Right kidney (tissue), 9 donors: ENCODE data around the gene TMEM259.

Source experiments
- DNase-seq: peaks from one replicate; pipeline ENCODE4 v3.0.0-alpha.2; 2016
- long read RNA-seq, 8 donors: transcript quantifications; one replicate each; lab custom pipeline, GENCODE V29; 2026

Gene TMEM259
- long read RNA-seq, donor 1, transcript TMEM259-202 (11 exons, 2,748 nt), result minor isoform, 10 of 76 reads
- long read RNA-seq, donor 1, transcript TMEM259-208 (1 exons, 1,637 nt), result major isoform, 26 of 76 reads
- long read RNA-seq, donor 1, partial matches to known transcripts, result 28 of 76 reads
- long read RNA-seq, donor 1, other reads (novel, unspliced or antisense), result 9 of 76 reads
- long read RNA-seq, donor 2, transcript TMEM259-202 (11 exons, 2,748 nt), result minor isoform, 9 of 41 reads
- long read RNA-seq, donor 2, transcript TMEM259-208 (1 exons, 1,637 nt), result major isoform, 10 of 41 reads
- long read RNA-seq, donor 2, partial matches to known transcripts, result 22 of 41 reads
- long read RNA-seq, donor 2, other reads (novel, unspliced or antisense), result 0 of 41 reads
- long read RNA-seq, donor 3, transcript TMEM259-208 (1 exons, 1,637 nt), result major isoform, 6 of 30 reads
- long read RNA-seq, donor 3, partial matches to known transcripts, result 16 of 30 reads
- long read RNA-seq, donor 3, other reads (novel, unspliced or antisense), result 5 of 30 reads
- long read RNA-seq, donor 4, transcript TMEM259-208 (1 exons, 1,637 nt), result major isoform, 18 of 122 reads
- long read RNA-seq, donor 4, transcript TMEM259-202 (11 exons, 2,748 nt), result minor isoform, 9 of 122 reads
- long read RNA-seq, donor 4, partial matches to known transcripts, result 90 of 122 reads
- long read RNA-seq, donor 4, other reads (novel, unspliced or antisense), result 5 of 122 reads
- long read RNA-seq, donor 5, transcript TMEM259-208 (1 exons, 1,637 nt), result major isoform, 29 of 118 reads
- long read RNA-seq, donor 5, transcript TMEM259-202 (11 exons, 2,748 nt), result minor isoform, 19 of 118 reads
- long read RNA-seq, donor 5, partial matches to known transcripts, result 58 of 118 reads
- long read RNA-seq, donor 5, other reads (novel, unspliced or antisense), result 12 of 118 reads
- long read RNA-seq, donor 6, transcript TMEM259-202 (11 exons, 2,748 nt), result minor isoform, 11 of 83 reads
- long read RNA-seq, donor 6, transcript TMEM259-208 (1 exons, 1,637 nt), result major isoform, 16 of 83 reads
- long read RNA-seq, donor 6, partial matches to known transcripts, result 56 of 83 reads
- long read RNA-seq, donor 6, other reads (novel, unspliced or antisense), result 0 of 83 reads
- long read RNA-seq, donor 7, result 0 reads
- long read RNA-seq, donor 8, transcript TMEM259-202 (11 exons, 2,748 nt), result minor isoform, 16 of 62 reads
- long read RNA-seq, donor 8, transcript TMEM259-208 (1 exons, 1,637 nt), result major isoform, 18 of 62 reads
- long read RNA-seq, donor 8, partial matches to known transcripts, result 27 of 62 reads
- long read RNA-seq, donor 8, other reads (novel, unspliced or antisense), result 0 of 62 reads

GRCh38 chr19:1020868-1021425, at the start of gene TMEM259:
TMEM259 (minus strand) TSS chr19:1021123; CDS start chr19:1020996, 127 bp downstream.
- DNase-seq, result peak; percentile 95

GRCh38 chr19:1070576-1070930, 49.6 kb upstream of the TMEM259 start:
- no peak for DNase-seq

- DNase-seq, result no peak
These were observed 48.3 kb upstream of the TMEM259 start for GRCh38 chr19:1069009-1069779.

- no peak for DNase-seq
These were observed 47.4 kb upstream of the TMEM259 start for GRCh38 chr19:1068009-1069001.

- DNase-seq, result peak; percentile 37
These were observed 46.5 kb upstream of the TMEM259 start for GRCh38 chr19:1067341-1067957.

GRCh38 chr19:1066748-1067340, 45.9 kb upstream of the TMEM259 start, which contains the start of gene ARHGAP45:
ARHGAP45 (plus strand) TSS chr19:1067167; CDS start chr19:1067406, 239 bp downstream.
- DNase-seq, result no peak

GRCh38 chr19:1066251-1066747, 45.4 kb upstream of the TMEM259 start:
- DNase-seq, result no peak

- DNase-seq, result no peak
These were observed 44.7 kb upstream of the TMEM259 start for GRCh38 chr19:1065606-1066109.

GRCh38 chr19:1064661-1065605, 44.0 kb upstream of the TMEM259 start:
- peak; percentile 80 for DNase-seq

GRCh38 chr19:1063909-1064660, 43.2 kb upstream of the TMEM259 start:
- DNase-seq, result no peak

- no peak for DNase-seq
These were observed 42.3 kb upstream of the TMEM259 start for GRCh38 chr19:1063030-1063908.

- no peak for DNase-seq
These were observed 41.6 kb upstream of the TMEM259 start for GRCh38 chr19:1062387-1063029.

- no peak for DNase-seq
These were observed 41.1 kb upstream of the TMEM259 start for GRCh38 chr19:1061987-1062386.

- DNase-seq, result no peak
These were observed 39.8 kb upstream of the TMEM259 start for GRCh38 chr19:1060689-1061088.

- no peak for DNase-seq
These were observed 37.2 kb upstream of the TMEM259 start for GRCh38 chr19:1058112-1058511.
